GM21723 (cell line): ENCODE data around the gene ID3.
"Not testable (repeated sequence)": the region's sequence is repeated elsewhere in the genome, so short reads cannot be mapped to it uniquely, and the experiment has no call there.

Experiments
- ATAC-seq: cut with Tn5 transposase; IDR thresholded peaks from one replicate; pipeline ENCODE4 v1.9.1; 2021; ENCODE audit warnings: mild to moderate bottlenecking, moderate library complexity; ENCODE audit not compliant: unreplicated experiment

Gene ID3

GRCh38 chr1:23553231-23554126 lies 5.8 kb downstream of the ID3 start:
- ATAC-seq = no peak

GRCh38 chr1:23551849-23552248 lies 7.5 kb downstream of the ID3 start:
- no peak for ATAC-seq

DNA sequence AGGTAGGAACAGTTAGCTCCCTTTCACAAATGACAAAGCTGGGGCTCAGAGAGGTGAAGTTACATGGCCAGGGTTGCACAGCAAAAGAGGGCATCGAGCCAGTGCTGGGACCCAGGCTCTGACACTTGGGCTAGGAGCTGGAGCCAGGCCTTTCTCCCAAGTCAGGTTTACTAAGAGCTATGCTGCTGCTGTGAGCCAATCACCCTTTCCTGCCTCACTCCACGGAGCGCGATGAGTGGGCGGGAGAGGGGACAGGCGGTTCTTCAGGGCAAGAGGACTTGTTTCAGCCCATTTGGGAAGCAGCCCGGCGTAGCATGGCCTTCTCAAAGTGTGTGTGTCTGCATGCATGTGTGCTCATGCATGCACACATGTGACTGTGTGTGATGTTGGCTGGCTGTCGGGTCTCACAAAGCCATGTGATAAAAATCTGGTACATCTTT lies 10.6 kb downstream of the ID3 start:
- no peak for ATAC-seq

DNA sequence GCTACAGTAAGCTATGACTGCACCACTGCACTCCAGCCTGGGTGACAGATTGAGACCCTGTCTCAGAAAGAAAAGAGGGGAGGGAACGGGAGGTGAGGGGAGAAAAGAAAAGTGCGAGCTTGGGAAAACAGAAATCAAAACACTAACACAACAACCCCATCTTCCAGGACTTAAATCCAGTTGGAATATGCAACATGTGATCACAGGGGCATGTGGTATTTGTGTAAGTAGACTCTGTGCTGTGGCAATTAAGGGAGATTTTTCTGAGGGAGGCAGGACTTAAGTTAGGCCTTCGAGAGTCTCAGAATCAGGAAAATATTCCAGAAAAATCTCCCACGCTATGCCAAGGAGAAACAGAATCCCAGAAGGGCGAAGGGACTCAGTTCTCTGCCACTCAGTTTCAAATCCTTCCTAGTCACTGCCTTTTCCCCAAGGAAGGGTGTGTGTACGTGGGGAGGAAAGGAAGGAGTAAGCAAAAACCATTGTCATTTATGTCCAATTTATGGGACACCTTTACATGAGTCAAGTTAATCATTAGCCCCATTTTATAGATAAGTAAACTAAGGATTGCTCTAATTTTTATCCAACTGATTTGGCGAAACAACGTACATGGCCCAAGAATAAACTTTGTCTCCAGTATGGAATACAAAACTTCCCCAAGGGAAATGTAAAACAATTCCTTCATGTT lies 12.3 kb downstream of the ID3 start:
- no peak for ATAC-seq

- no peak for ATAC-seq
Observed at GRCh38 chr1:23545851-23546250, 13.4 kb downstream of the ID3 start.

DNA sequence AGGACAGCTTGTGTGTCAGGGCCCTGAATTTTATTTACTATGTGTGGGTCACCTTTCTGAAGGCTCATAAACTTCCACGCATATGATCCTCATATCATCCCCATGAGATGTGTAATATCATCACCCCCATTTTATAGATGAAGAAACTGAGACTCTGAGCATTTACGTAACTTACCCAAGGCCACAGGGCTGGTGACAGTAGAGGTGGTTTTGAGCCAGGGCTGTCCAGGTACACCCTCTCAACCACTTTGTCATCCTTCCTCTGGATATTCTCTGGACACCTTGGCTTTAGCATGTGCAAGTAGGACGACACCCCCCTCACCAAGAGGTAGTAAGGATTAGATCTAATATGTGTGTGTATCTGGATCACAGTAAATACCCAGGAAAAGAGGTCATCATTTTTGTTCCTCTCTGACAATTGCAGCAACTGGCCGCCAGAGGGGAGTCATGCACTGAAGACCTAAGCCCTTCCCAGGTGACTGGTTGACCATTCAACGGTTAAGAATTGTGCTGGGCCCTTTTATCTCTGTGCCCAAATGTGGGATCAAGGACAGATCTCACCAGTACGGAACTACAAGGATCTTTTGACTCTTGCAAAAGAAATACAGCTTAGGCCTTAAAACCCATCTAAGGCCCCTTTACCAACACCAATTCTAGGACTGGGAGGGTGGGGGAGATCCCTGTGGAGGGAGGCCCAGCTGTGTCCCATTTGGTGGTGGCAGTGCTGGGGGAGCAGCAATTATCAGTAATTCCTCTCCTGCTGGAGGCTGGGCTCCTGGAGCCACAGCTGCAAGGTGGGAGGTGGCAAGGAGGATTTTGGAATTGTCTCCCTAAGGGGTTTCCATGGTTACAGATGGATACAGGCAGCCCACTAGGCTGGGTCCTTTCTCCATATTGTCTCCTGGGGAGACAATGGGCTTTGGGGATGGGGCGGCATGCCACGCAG lies 14.6 kb downstream of the ID3 start:
- ATAC-seq = no peak

GRCh38 chr1:23543707-23544443 lies 15.4 kb downstream of the ID3 start:
- no peak for ATAC-seq

- ATAC-seq = not testable (repeated sequence)
Observed at GRCh38 chr1:23542940-23543339, 16.4 kb downstream of the ID3 start.

DNA sequence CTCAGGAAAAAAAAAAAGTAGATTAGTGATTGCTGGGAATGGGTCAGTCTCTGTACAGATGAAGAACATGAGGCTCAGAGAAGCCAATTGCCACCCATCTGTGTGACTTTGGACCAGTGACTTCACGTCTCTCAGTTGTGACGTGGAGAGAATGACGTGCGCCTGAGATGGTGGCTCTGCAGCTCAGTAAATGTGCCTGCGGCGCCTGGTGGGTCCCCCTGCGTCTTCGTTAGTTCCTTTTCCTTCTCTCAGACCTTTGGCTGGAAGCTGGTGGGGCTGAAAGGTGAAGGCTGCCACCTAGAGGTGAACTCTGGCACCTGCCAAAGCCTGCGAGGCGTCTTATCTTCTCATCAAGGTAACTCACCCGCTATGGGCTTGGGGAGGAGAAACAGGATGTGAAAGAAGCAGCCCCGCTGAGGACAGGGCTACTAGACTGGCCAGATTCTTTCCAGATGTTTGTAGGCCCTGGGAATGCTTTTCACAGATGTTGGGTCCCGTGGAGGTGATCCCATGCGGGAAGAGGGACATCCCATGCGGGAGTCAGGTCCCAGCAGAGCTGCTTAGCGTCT lies 19.5 kb downstream of the ID3 start:
- ATAC-seq = peak; percentile 82

DNA sequence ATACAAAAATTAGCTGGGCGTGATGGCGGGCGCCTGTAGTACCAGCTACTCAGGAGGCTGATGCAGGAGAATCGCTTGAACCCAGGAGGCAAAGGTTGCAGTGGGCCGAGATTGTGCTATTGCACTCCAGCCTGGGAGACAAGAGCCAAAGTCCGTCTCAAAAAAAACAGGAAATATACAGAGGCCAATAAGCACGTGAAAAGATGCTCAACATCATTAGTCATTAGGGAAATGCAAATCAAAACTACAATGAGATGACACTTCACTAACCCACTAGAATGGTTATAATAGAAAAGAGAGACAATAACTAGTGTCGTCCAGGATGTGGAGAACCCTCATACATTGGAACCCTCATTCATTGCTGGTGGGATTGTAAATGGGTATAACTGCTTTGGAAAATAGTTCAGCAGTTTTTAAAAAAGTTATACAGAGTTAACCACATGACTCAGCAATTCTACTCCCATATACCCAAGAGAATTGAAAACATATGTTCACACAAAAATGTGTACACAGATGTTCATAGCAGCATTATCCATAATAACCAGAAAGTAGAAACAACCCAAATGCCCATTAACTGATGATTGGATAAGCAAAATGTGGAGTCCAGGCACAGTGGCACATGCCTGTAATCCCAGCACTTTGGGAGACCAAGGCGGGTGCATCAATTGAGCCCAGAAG lies 21.9 kb downstream of the ID3 start:
- ATAC-seq = no peak

DNA sequence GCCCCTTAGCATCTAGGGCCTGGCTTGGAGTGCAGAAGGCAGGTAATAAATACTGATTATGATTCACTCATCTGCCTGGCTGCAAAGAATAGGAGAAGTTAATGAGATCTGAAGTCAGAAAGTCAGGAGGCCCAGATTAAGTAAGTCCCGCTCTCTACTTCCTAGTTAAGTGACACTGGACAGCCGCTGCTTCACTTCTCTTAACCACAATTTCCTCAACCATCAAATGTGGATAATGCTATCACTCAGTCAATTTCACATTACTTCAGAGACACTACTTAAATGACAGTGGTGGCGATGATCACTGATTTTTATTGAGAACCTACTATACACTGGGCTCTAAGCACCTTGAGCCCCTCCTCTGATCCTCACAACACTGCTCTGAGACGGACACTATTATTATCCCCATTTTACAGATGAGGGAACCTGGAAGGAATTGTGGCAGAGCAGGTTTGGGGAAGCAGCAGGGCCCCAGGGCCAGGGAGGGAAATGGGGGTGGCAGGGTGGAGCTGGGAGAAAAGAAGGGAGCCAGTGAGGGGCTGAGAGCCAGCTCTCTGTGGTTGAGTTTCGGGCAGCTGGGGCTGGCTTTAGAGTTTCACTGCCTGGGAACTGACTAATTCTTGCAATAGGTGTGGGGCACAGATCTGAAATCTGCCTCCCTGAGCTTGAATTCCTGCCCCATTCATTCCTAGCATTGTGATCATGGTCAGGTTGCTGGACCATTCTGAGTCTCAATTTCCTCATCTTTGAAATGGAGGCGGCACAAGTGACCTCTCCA lies 25.9 kb downstream of the ID3 start:
- ATAC-seq = no peak

GRCh38 chr1:23531562-23532094 lies 27.7 kb downstream of the ID3 start:
- no peak for ATAC-seq

DNA sequence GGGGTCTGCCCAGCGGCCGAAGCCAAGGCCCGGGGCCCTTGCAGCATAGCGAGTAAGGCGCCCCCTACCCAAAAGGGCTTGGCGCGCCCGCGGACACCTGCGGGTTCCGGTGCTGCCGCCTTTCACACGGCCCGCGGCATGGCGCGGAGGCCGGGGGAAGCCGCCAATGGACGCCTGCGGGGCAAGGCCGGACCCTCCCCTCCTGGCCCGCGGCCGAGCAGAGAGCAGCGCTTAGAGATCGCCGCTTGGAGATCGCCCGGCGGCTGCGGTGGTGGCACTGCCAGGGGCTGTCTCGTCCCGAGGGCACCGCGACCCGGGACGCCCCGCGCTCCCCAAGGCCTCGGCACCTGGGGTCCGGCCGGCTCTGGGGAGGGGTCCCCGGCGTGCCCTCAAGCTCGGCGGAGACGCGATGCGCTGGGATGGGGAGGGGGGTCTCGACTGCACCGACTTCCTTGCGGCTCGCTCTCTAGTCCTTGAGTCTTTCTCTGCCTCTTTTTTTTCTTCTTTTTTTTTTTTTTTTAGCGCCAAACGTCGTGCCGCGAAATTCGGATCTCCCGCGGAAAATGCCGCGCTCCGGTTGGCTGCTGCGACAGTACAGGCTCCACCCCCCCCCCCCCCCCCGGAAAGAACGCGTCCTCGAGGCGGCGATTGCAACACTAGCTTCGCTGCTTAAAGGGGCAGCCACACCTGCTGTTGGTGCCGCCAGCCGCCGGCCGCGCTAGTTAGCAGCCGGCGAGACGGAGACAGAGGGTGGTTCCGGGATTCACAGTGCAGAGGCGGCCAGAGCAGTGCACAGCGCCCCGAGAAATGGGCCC lies 28.3 kb downstream of the ID3 start, which contains the start of gene E2F2:
E2F2 (minus strand) TSS at position 487 of the 815 bp plus-strand sequence; CDS start at position 47, 440 bp downstream.
- ATAC-seq = peak; percentile 58

- no peak for ATAC-seq
Observed at GRCh38 chr1:23530087-23530746, 29.1 kb downstream of the ID3 start.

DNA sequence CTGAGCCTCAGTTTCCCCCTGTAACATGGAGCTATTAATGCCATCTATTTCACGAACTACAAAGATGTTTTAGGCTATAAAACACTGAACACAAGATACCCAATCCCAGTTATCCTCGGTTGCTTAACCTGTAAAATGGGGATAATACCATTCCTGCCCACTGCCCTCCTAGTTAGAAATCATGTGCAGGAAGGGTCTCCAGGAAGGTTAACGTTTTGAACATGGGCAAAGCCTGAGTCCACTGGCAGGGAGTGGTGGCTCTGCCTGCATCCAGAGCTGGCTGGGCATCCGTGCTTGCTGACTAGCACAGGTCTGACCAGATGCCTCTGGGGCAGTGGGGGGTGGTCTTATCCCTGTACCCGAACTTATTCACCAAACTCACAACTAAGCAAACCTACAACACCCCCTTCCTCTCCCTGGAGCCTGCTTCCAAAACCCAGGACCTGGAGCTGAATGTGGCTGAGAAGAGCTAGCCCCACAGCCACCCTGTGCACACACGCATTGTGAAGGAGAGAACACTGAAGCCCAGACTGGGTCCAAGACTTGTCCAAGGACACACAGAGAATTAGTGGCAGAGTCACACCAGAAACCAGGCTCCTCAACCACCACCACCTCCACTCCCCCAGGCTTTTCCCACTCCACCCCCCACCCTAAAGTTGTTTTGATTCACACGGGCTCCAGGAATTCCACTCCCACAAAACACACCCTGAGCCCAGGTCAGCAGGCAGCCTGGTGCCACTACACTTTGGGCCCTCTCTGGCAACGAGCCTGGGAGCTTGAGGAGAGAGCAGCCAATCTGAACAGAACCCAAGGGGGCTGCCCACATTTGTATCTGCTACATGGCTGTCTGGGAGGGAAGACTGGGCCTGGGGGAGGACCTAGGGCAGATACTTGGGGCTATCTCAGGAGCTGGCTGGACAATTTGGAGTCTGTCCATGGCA lies 29.9 kb downstream of the ID3 start:
- ATAC-seq = no peak
